AG04449 (cell line): Measurements from ENCODE around the gene AGPAT4.

Experiments
- CTCF ChIA-PET: fragments of 350-600 bp; formaldehyde crosslinking; extraction: SDS; loops from one replicate; lab custom pipeline; 2021; ENCODE audit warnings: antibody characterized with exemption; lab: Yijun Ruan, JAX
- POLR2A ChIA-PET: fragments of 400-600, 350-600 bp; formaldehyde crosslinking; extraction: SDS; loops from one replicate; lab custom pipeline; 2020; ENCODE audit warnings: antibody characterized with exemption, inconsistent platforms; lab: Yijun Ruan, JAX
- DNase-seq: peaks from one replicate; pipeline ENCODE4 v3.0.0-alpha.2; 2010; ENCODE audit warnings: low read depth, low spot score
- H3K4me3 ChIP-seq: 2 replicates; pipeline ENCODE4 v1.5.1; 2011; ENCODE audit warnings: low read depth, mild to moderate bottlenecking, control low read depth, low read length
- TF ChIP-seq, protein P1 (sequence below): IDR thresholded peaks from one replicate; pipeline ENCODE4 v1.5.1; 2011; ENCODE audit warnings: mild to moderate bottlenecking, moderate library complexity, low read length, control low read depth, inconsistent platforms; ENCODE audit not compliant: insufficient read depth; ENCODE audit errors: missing control alignments

Gene AGPAT4

DNA sequence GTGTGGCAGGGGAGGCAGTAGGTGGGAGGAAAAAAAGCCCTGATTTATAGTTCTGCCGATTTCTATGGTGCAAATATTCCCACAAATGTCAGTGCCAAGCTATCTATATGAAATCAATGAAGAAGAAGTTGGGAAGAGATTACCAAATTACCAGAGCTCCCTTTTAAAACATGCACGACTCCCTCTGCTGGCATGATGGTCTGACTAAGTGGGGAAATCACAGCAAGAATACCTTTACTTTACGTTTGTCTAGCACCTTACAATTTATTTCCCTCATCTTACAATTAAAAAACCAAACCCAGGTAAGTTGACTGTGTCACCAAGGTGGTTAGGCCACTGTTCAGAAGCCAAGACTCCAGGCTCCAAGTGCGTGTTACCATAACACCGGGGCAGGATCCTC is 55.6 kb downstream of the AGPAT4 start:
- no peak for DNase-seq
- ChIA-PET CTCF (interaction anchor here (0.7 to 1.8 kb wide), 7 partner anchors 8 to 289 kb away, joined by 3 to 7 read pairs (median 3); no protein-coding TSS in a partner anchor), POLR2A (no interaction called here)
- H3K4me3 ChIP-seq, result no peak overlapping the region
- TF ChIP-seq, protein P1, sequence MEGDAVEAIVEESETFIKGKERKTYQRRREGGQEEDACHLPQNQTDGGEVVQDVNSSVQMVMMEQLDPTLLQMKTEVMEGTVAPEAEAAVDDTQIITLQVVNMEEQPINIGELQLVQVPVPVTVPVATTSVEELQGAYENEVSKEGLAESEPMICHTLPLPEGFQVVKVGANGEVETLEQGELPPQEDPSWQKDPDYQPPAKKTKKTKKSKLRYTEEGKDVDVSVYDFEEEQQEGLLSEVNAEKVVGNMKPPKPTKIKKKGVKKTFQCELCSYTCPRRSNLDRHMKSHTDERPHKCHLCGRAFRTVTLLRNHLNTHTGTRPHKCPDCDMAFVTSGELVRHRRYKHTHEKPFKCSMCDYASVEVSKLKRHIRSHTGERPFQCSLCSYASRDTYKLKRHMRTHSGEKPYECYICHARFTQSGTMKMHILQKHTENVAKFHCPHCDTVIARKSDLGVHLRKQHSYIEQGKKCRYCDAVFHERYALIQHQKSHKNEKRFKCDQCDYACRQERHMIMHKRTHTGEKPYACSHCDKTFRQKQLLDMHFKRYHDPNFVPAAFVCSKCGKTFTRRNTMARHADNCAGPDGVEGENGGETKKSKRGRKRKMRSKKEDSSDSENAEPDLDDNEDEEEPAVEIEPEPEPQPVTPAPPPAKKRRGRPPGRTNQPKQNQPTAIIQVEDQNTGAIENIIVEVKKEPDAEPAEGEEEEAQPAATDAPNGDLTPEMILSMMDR, result no peak

DNA sequence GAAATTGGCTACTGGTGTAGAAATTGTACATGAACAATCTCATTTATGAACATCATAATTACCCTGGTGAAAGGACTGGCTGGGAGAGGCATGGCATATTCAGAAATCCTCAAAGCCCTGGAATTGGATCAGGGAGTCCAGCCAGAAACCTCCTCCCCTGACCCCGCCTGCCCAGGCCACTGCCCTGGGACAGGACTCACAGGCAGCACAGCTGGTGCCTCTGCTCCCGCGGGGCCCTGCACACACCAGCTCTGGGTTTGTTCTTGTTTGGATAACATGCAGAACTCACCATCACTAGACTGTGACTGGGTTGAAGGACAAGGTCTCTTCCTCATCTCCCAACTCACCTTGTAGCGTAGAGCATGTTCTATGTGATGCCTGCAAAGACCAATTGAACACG is 56.2 kb downstream of the AGPAT4 start:
- DNase-seq, result no peak
- ChIA-PET CTCF (interaction anchor here (0.7 to 1.8 kb wide), 7 partner anchors 9 to 288 kb away, joined by 3 to 7 read pairs (median 3); no protein-coding TSS in a partner anchor), POLR2A (interaction anchor here (0.5 kb wide), 1 partner anchor 43 kb away, joined by 3 read pairs; no protein-coding TSS in a partner anchor)
- no peak overlapping the region for H3K4me3 ChIP-seq
- TF ChIP-seq, protein P1, result no peak

DNA sequence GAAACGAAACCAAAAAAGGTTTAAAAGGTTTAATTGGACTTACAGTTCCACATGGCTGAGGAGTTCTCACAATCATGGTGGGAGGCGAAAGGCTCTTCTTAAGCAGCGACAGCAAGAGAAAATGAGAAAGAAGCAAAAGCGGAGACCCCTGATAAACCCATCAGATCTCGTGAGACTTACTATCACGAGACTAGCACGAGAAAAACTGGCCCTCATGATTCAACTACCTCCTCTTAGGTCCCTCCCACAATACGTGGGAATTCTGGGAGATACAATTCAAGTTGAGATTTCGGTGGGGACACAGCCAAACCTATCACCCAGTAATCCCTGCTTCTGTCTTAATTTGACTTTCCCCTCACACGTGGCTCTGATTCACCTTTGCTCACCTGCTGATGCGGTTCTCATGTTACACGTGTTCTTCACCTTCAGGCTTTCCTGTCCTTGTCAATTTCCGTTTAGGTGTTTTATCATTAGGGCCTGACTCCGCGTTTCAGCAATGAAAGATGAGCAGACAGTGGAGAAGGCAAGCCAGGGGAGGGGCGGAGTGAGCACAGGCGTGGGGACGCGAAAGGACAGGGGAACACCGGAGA is 57.1 kb downstream of the AGPAT4 start:
- TF ChIP-seq, protein P1, result no peak
- ChIA-PET POLR2A (no interaction called here), CTCF (no interaction called here)
- no peak for DNase-seq
- no peak overlapping the region for H3K4me3 ChIP-seq

DNA sequence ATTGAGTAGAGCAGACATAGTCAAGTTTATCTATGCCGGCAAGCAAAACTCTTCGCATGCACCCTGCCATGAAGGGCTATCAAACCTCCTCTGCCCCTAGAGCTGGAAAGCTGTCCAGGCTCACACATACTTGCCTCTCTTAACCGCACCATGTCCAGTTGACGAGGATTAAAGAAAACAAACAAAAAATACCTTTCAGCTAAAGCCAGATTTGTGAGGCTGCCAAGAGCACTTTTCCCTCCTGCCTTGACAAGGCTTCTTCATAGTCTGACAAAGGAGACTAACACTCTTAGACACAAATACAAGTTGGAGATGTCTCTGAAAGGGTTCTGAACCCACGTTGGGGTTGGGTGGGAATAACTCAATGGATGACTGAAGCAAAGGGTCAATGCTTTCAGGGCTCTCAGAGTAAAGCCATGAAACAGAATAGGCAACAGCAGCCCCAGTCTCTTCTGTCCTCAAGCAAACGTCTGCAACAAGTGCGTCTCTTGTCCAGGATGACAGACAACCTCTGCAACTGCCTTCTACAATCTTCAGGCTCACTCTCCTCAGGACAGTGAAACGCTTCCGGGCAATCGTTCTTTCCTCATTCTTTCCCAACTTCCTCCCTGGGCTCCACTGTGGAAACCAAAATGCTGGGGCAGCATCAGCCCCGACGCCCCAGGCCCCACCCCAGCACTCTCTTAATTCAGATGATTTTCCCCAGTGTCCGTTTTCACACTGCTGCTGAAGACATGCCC is 57.8 kb downstream of the AGPAT4 start:
- DNase-seq, result no peak
- POLR2A ChIA-PET, result interaction anchor here (1.7 kb wide), 1 partner anchor 13 kb away, joined by 5 read pairs; no protein-coding TSS in a partner anchor
- CTCF ChIA-PET, result interaction anchor here (1.0 to 1.9 kb wide), 6 partner anchors 13 to 223 kb away, joined by 3 to 6 read pairs (median 4); no protein-coding TSS in a partner anchor
- H3K4me3 ChIP-seq, result no peak overlapping the region
- TF ChIP-seq, protein P1, result no peak

DNA sequence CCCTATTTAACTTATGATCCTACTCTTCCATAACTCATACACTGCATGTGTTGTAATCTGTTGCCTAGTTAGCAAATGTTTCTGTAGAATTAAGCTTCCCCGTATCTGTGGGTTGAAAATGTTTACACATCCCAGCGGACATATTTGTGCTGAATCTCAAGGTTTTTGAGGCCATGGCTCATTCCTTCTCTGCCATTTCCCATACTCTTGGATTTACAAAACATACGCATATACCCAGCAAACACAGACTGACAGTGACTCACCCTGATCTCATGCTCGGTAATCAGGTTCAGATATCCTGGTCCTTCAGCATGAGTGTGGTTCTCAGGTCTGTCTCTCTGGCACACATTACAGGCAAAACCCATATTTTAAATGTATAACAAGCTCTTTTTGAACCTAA is 58.7 kb downstream of the AGPAT4 start:
- H3K4me3 ChIP-seq, result no peak overlapping the region
- CTCF ChIA-PET, result interaction anchor here (1.0 to 1.9 kb wide), 8 partner anchors 14 to 285 kb away, joined by 3 to 6 read pairs (median 4); no protein-coding TSS in a partner anchor
- DNase-seq, result peak; percentile 99
- TF ChIP-seq, protein P1, result no peak
- POLR2A ChIA-PET, result interaction anchor here (0.6 to 1.7 kb wide), 3 partner anchors 14 to 224 kb away, joined by 3 to 5 read pairs (median 3); partner anchors contain the start of gene MAP3K4
